B cell (primary cell): Measurements from ENCODE around the gene IGFLR1. TPM values are rescaled to one million over a fixed set of nuclear protein-coding genes. Genes with fewer than 3 reads are reported as not detected.
A peak's percentile ranks its signal among the peaks of the same experiment; 100 is the strongest.

Source experiments
- ATAC-seq: fragments of 200-7000 bp; cut with Tn5 transposase; one replicate; pipeline ENCODE4 v1.10.0; 2021; ENCODE audit warnings: low read depth, mild to moderate bottlenecking, moderate number of reproducible peaks, moderate library complexity
- CTCF ChIA-PET: fragments of 350-600 bp; sonication (Branson Sonifier 250); formaldehyde crosslinking; loops from one replicate; lab custom pipeline; 2021; ENCODE audit warnings: antibody characterized with exemption, inconsistent platforms; lab: Charles Lee
- POLR2A ChIA-PET: fragments of 350-600 bp; sonication (Branson Sonifier 250); formaldehyde crosslinking; loops from one replicate; lab custom pipeline; 2021; ENCODE audit warnings: antibody characterized with exemption; lab: Charles Lee
- DNase-seq: peaks from one replicate; pipeline ENCODE4 v3.0.0; 2013
- H2AFZ ChIP-seq: 2 replicates; pipeline ENCODE4 v1.6.1; 2012; ENCODE audit warnings: mild to moderate bottlenecking, low read depth, low read length; ENCODE audit not compliant: insufficient read depth, poor library complexity, severe bottlenecking
- H3K27ac ChIP-seq, 2 donors: 1 replicate in 1 of 2; 2 replicates in 1 of 2; pipeline ENCODE4 v1.5.1; 2012 to 2013; ENCODE audit warnings: low read length in 2 of 2, mild to moderate bottlenecking in 2 of 2, moderate library complexity in 1 of 2
- H3K27me3 ChIP-seq, 4 experiments: fragments of 200-600 bp in 1 of 4; sonication (generic) in 1 of 4; replicated peaks in 1 of 4; 1 replicate in 2 of 4; 2 replicates in 2 of 4; pipeline versions ENCODE4 v1.6.1 to v1.7.0; 2013 to 2016; ENCODE audit warnings: low read length in 3 of 4, mild to moderate bottlenecking in 2 of 4, mixed read lengths in 1 of 4, moderate library complexity in 1 of 4; ENCODE audit not compliant: insufficient read depth in 4 of 4, control insufficient read depth in 3 of 4; ENCODE audit errors: control extremely low read depth in 1 of 4
- H3K36me3 ChIP-seq, 2 experiments: replicated peaks in 1 of 2; 1 replicate in 1 of 2; 2 replicates in 1 of 2; pipeline versions ENCODE4 v1.6.1 to v1.7.1; 2013; ENCODE audit warnings: low read length in 1 of 2; ENCODE audit not compliant: insufficient read depth in 2 of 2, control insufficient read depth in 1 of 2; ENCODE audit errors: control extremely low read depth in 1 of 2, extremely low read depth in 1 of 2
- H3K4me1 ChIP-seq, 2 donors: fragments of 200-600 bp in 1 of 2; sonication (generic) in 1 of 2; 1 replicate in 1 of 2; 2 replicates in 1 of 2; pipeline versions ENCODE4 v1.5.1 to v1.6.1; 2013 to 2017; ENCODE audit warnings: low read length in 2 of 2; ENCODE audit not compliant: control insufficient read depth in 2 of 2, insufficient read depth in 2 of 2
- H3K4me2 ChIP-seq: replicated peaks from 2 replicates; pipeline ENCODE3; 2012; ENCODE audit warnings: mild to moderate bottlenecking, low read depth, low read length; ENCODE audit not compliant: poor library complexity, severe bottlenecking
- H3K4me3 ChIP-seq, 5 experiments: fragments of 200-600 bp in 1 of 5; sonication (generic) in 1 of 5; 1 replicate in 3 of 5; 2 replicates in 2 of 5; pipeline versions ENCODE4 v1.5.1 to v1.7.0; 2011 to 2016; ENCODE audit warnings: low read length in 4 of 5, mild to moderate bottlenecking in 4 of 5, low read depth in 2 of 5, control low read depth in 1 of 5, moderate library complexity in 1 of 5; ENCODE audit not compliant: insufficient read depth in 1 of 5; ENCODE audit errors: control extremely low read depth in 1 of 5, extremely low read depth in 1 of 5
- H3K79me2 ChIP-seq: fragments of 200-600 bp; sonication (generic); one replicate; pipeline ENCODE4 v1.6.0; 2016; ENCODE audit warnings: low read length; ENCODE audit not compliant: control insufficient read depth, insufficient read depth
- H3K9ac ChIP-seq: fragments of 200-600 bp; sonication (generic); 2 replicates; pipeline ENCODE4 v1.6.1; 2017; ENCODE audit warnings: mild to moderate bottlenecking, low read length, moderate library complexity
- H3K9me3 ChIP-seq, 3 donors: one replicate each; pipeline versions ENCODE4 v1.6.1 to v1.7.1; 2013; ENCODE audit warnings: low read length in 2 of 3; ENCODE audit not compliant: control insufficient read depth in 2 of 3, insufficient read depth in 1 of 3; ENCODE audit errors: control extremely low read depth in 1 of 3
- H4K20me1 ChIP-seq: 2 replicates; pipeline ENCODE4 v1.6.0; 2012; ENCODE audit warnings: mild to moderate bottlenecking, low read length; ENCODE audit not compliant: insufficient read depth, control insufficient read depth, poor library complexity, severe bottlenecking
- H3K27ac Mint-ChIP-seq: one replicate; pipeline ENCODE4 v1.8.0; 2021; ENCODE audit warnings: mixed read lengths
- H3K27me3 Mint-ChIP-seq: one replicate; pipeline ENCODE4 v1.8.0; 2021; ENCODE audit warnings: mixed read lengths
- H3K4me1 Mint-ChIP-seq: one replicate; pipeline ENCODE4 v1.8.0; 2021; ENCODE audit warnings: mixed read lengths
- H3K4me3 Mint-ChIP-seq: one replicate; pipeline ENCODE4 v1.8.0; 2021; ENCODE audit warnings: mixed read lengths
- H3K9me3 Mint-ChIP-seq: one replicate; pipeline ENCODE4 v1.8.0; 2022; ENCODE audit warnings: mixed read lengths; ENCODE audit not compliant: insufficient read depth
- CTCF ChIP-seq: fragments of 200-600 bp; IDR thresholded peaks from one replicate; pipeline ENCODE4 v1.8.0; 2022; ENCODE audit warnings: antibody characterized with exemption, mild to moderate bottlenecking
- EZH2 ChIP-seq: IDR thresholded peaks from 2 replicates; pipeline ENCODE4 v1.6.1; 2012; ENCODE audit warnings: borderline replicate concordance, low read depth, mild to moderate bottlenecking, moderate library complexity, low read length; ENCODE audit not compliant: insufficient read depth, poor library complexity, severe bottlenecking
- WGBS: methylation state at CpG from one replicate; pipeline ENCODE4 v1.1.5; 2013; ENCODE audit warnings: missing lambda C conversion rate; ENCODE audit not compliant: insufficient coverage; 5-methylcytosine and 5-hydroxymethylcytosine counted together
- intact Hi-C: fragments of 100-400 bp; cut with micrococcal nuclease; formaldehyde crosslinking; loops from one replicate; pipeline ENCODE4 v1.10.0; 2022
- polyA plus RNA-seq: library from polyadenylated mRNA; depleted of rRNA; stranded (reverse); fragments of >200 nt; gene quantifications from 2 replicates; pipeline ENCODE4 v1.2.3, GENCODE V29; 2012
- total RNA-seq, 2 donors: library from RNA; stranded (reverse); fragments of 120-200 nt in 1 of 2; gene quantifications; 1 replicate in 1 of 2; 2 replicates in 1 of 2; pipeline versions ENCODE4 v1.2.3 to v1.2.4, GENCODE V29; 2013 to 2022

Gene IGFLR1
- total and polyA plus RNA-seq, 2 donors (not counting 1 experiment from before 2014, with no cell fraction given) = 130 to 245 TPM

- Histone ChIP-seq H3K4me3 (no peak overlapping the region), H3K4me2 (peak overlapping the region; percentile 98), H3K27me3 (peaks cover 0 to 26% (median 10%) of the 10 kb centered on the region in 4 experiments), H3K27ac (no peak overlapping the region), H3K9ac (no peak overlapping the region), H4K20me1 (peaks cover 4% of the 10 kb centered on the region), H2AFZ (no peak overlapping the region), H3K79me2 (peaks cover 26% of the 10 kb centered on the region), H3K9me3 (peaks cover 0 to 10% (median 0%) of the 10 kb centered on the region in 3 donors), H3K4me1 (peaks cover 24 to 35% of the 10 kb centered on the region in 2 donors), H3K36me3 (peaks cover 0 to 20% of the 10 kb centered on the region in 2 experiments)
- ATAC-seq (no peak), DNase-seq (no peak)
- CTCF ChIA-PET = interaction anchor here (1.3 kb wide), 1 partner anchor 15 kb away, joined by 3 read pairs; no protein-coding TSS in a partner anchor
- intact Hi-C loops = loop anchor here (5.0 kb wide), 1 partner anchor 63 kb away; no protein-coding TSS in a partner anchor
- Mint-ChIP-seq H3K4me3 (peak overlapping the region; percentile 13), H3K27me3 (peaks cover 17% of the 10 kb centered on the region), H3K9me3 (no peaks in the 10 kb centered on the region), H3K4me1 (peaks cover 35% of the 10 kb centered on the region), H3K27ac (no peak overlapping the region)
- POLR2A ChIA-PET = interaction anchor here (2.2 kb wide), 1 partner anchor 10 kb away, joined by 17 read pairs; the partner anchor contains the start of genes PSENEN and U2AF1L4
- TF ChIP-seq CTCF = no peak
- 80% methylated on average over 17 of the region's 17 CpGs for WGBS
These were observed 12.9 kb upstream of the IGFLR1 start for GRCh38 chr19:35755131-35755549.

- Mint-ChIP-seq H3K4me3 (peak overlapping the region; percentile 13), H3K9me3 (no peaks in the 10 kb centered on the region), H3K4me1 (peaks cover 37% of the 10 kb centered on the region), H3K27me3 (peaks cover 17% of the 10 kb centered on the region), H3K27ac (no peak overlapping the region)
- Histone ChIP-seq H2AFZ (no peak overlapping the region), H3K4me1 (peaks cover 27 to 35% of the 10 kb centered on the region in 2 donors), H3K27ac (no peak overlapping the region), H3K4me3 (no peak overlapping the region), H3K36me3 (peaks cover 0 to 20% of the 10 kb centered on the region in 2 experiments), H3K9ac (no peak overlapping the region), H3K9me3 (peaks cover 0 to 10% (median 0%) of the 10 kb centered on the region in 3 donors), H3K79me2 (peaks cover 27% of the 10 kb centered on the region), H3K4me2 (no peak overlapping the region), H4K20me1 (peaks cover 4% of the 10 kb centered on the region), H3K27me3 (peaks cover 0 to 26% (median 10%) of the 10 kb centered on the region in 4 experiments)
- intact Hi-C loops = loop anchor here (5.0 kb wide), 1 partner anchor 62 kb away; no protein-coding TSS in a partner anchor
- 92% methylated on average over 10 of the region's 13 CpGs for WGBS
- ChIA-PET CTCF (interaction anchor here (1.0 kb wide), 1 partner anchor 60 kb away, joined by 3 read pairs; no protein-coding TSS in a partner anchor), POLR2A (no interaction called here)
- DNase-seq (no peak), ATAC-seq (no peak)
- TF ChIP-seq EZH2 = no peak
- no peak for TF ChIP-seq CTCF
These were observed 12.3 kb upstream of the IGFLR1 start for GRCh38 chr19:35754370-35755130.
